SK-N-SH (cell line): Measurements from ENCODE around the gene TXN2. TPM values are rescaled to one million over a fixed set of nuclear protein-coding genes. Genes with fewer than 3 reads are reported as not detected.

ENCODE experiments used
- CTCF ChIA-PET: fragments of 300-600, 350-600 bp; formaldehyde crosslinking; extraction: SDS; loops from one replicate; lab custom pipeline; 2021; lab: Yijun Ruan, JAX
- POLR2A ChIA-PET: fragments of 350-600 bp; sonication (Branson Sonifier 250); formaldehyde crosslinking; extraction: SDS; loops from one replicate; lab custom pipeline; 2020; ENCODE audit warnings: antibody characterized with exemption, inconsistent platforms; lab: Yijun Ruan, JAX
- DNase-seq: peaks from one replicate; pipeline ENCODE4 v3.0.0; 2012
- H2AFZ ChIP-seq: fragments of 200-600 bp; sonication (generic); 2 replicates; pipeline ENCODE4 v1.8.1; 2016; ENCODE audit warnings: antibody characterized with exemption, mild to moderate bottlenecking, low read depth
- H3F3A ChIP-seq: fragments of 200-600 bp; sonication (generic); replicated peaks from 2 replicates; pipeline ENCODE3; 2016; ENCODE audit warnings: antibody characterized with exemption, mild to moderate bottlenecking; ENCODE audit not compliant: insufficient read depth
- H3K27ac ChIP-seq, 2 experiments: fragments of 200-500 bp in 1 of 2; fragments of 200-600 bp in 1 of 2; sonication (Bioruptor generic) in 1 of 2; sonication (generic), shearing (Covaris generic) in 1 of 2; 2 replicates each; pipeline versions ENCODE4 v1.5.1 to v1.6.1; 2014 to 2016; ENCODE audit warnings: low read depth in 2 of 2, inconsistent platforms in 1 of 2, low read length in 1 of 2, mild to moderate bottlenecking in 1 of 2, mixed read lengths in 1 of 2
- H3K27me3 ChIP-seq: fragments of 200-600 bp; sonication (generic), shearing (Covaris generic); 2 replicates; pipeline ENCODE4 v1.6.1; 2016; ENCODE audit warnings: mixed run types; ENCODE audit not compliant: insufficient read depth
- H3K36me3 ChIP-seq, 2 experiments: fragments of 200-500 bp in 1 of 2; fragments of 200-600 bp in 1 of 2; sonication (Bioruptor generic) in 1 of 2; sonication (generic) in 1 of 2; replicated peaks in 1 of 2; 2 replicates each; pipeline versions ENCODE3 to v1.5.1; 2014 to 2016; ENCODE audit warnings: low read length in 1 of 2, mild to moderate bottlenecking in 1 of 2; ENCODE audit not compliant: insufficient read depth in 2 of 2, control insufficient read depth in 1 of 2
- H3K4me1 ChIP-seq, 2 experiments: fragments of 200-500 bp in 1 of 2; fragments of 200-600 bp in 1 of 2; sonication (Bioruptor generic) in 1 of 2; sonication (generic), shearing (Covaris generic) in 1 of 2; 2 replicates each; pipeline versions ENCODE4 v1.5.1 to v1.6.1; 2014 to 2016; ENCODE audit warnings: low read depth in 1 of 2, low read length in 1 of 2, mixed run types in 1 of 2; ENCODE audit not compliant: insufficient read depth in 2 of 2, control insufficient read depth in 1 of 2
- H3K4me2 ChIP-seq: fragments of 200-600 bp; sonication (generic), shearing (Covaris generic); 2 replicates; pipeline ENCODE4 v1.6.1; 2017; ENCODE audit warnings: mixed run types
- H3K4me3 ChIP-seq, 2 experiments: fragments of 200-500 bp in 1 of 2; fragments of 200-600 bp in 1 of 2; sonication (Bioruptor generic) in 1 of 2; sonication (generic), shearing (Covaris generic) in 1 of 2; 2 replicates each; pipeline versions ENCODE4 v1.5.1 to v1.8.1; 2014 to 2016; ENCODE audit warnings: low read depth in 2 of 2, inconsistent platforms in 1 of 2, low read length in 1 of 2, mild to moderate bottlenecking in 1 of 2, mixed read lengths in 1 of 2, moderate library complexity in 1 of 2
- H3K79me2 ChIP-seq: fragments of 200-600 bp; sonication (generic); 2 replicates; pipeline ENCODE4 v1.8.1; 2017; ENCODE audit warnings: mild to moderate bottlenecking; ENCODE audit not compliant: insufficient read depth
- H3K9ac ChIP-seq: fragments of 200-600 bp; sonication (generic); 2 replicates; pipeline ENCODE4 v1.6.1; 2017; ENCODE audit warnings: mixed run types
- H3K9me2 ChIP-seq: fragments of 200-600 bp; sonication (generic); 2 replicates; pipeline ENCODE4 v1.6.1; 2017; ENCODE audit warnings: mixed run types
- H3K9me3 ChIP-seq: fragments of 200-600 bp; sonication (generic); 2 replicates; pipeline ENCODE4 v1.6.1; 2017; ENCODE audit warnings: mixed run types, mild to moderate bottlenecking, moderate library complexity
- H4K20me1 ChIP-seq: fragments of 200-600 bp; sonication (generic); 2 replicates; pipeline ENCODE4 v1.6.1; 2017; ENCODE audit warnings: mild to moderate bottlenecking, mixed run types; ENCODE audit not compliant: insufficient read depth
- EP300 ChIP-seq, 2 experiments: IDR thresholded peaks; 2 replicates each; pipeline versions ENCODE4 v1.4.0 to v1.6.1; 2012; ENCODE audit warnings: borderline replicate concordance in 1 of 2, low read depth in 1 of 2, low read length in 1 of 2
- FOSL2 ChIP-seq: IDR thresholded peaks from 2 replicates; pipeline ENCODE4 v1.4.0; 2012; ENCODE audit warnings: low read depth, mild to moderate bottlenecking, moderate library complexity, borderline replicate concordance
- GABPA ChIP-seq: IDR thresholded peaks from 2 replicates; pipeline ENCODE4 v1.4.0; 2012; ENCODE audit warnings: low read depth, mild to moderate bottlenecking
- JUND ChIP-seq: IDR thresholded peaks from 2 replicates; pipeline ENCODE4 v1.4.0; 2012
- MEF2A ChIP-seq: IDR thresholded peaks from 2 replicates; pipeline ENCODE4 v1.4.0; 2012; ENCODE audit warnings: low read depth, borderline replicate concordance
- NRF1 ChIP-seq: IDR thresholded peaks from 2 replicates; pipeline ENCODE4 v1.6.1; 2012; ENCODE audit warnings: low read depth, mild to moderate bottlenecking, low read length
- POLR2AphosphoS5 ChIP-seq: IDR thresholded peaks from 2 replicates; pipeline ENCODE4 v1.6.1; 2012; ENCODE audit warnings: low read depth, low read length
- RCOR1 ChIP-seq: fragments of 150-350 bp; IDR thresholded peaks from 2 replicates; pipeline ENCODE4 v1.6.1; 2017; ENCODE audit warnings: antibody characterized with exemption, low read length
- SIN3A ChIP-seq: IDR thresholded peaks from 2 replicates; pipeline ENCODE4 v1.6.1; 2012; ENCODE audit warnings: low read depth, mild to moderate bottlenecking, low read length, moderate library complexity, borderline replicate concordance
- TEAD4 ChIP-seq: IDR thresholded peaks from 2 replicates; pipeline ENCODE4 v1.4.0; 2012; ENCODE audit warnings: mild to moderate bottlenecking, borderline replicate concordance; ENCODE audit not compliant: insufficient read depth
- YY1 ChIP-seq: IDR thresholded peaks from 2 replicates; pipeline ENCODE4 v1.4.0; 2012; ENCODE audit warnings: low read depth, mild to moderate bottlenecking
- WGBS: methylation state at CpG from one replicate; pipeline ENCODE4 v1.1.6; 2017; ENCODE audit warnings: low lambda C conversion rate; 5-methylcytosine and 5-hydroxymethylcytosine counted together
- polyA plus RNA-seq, 3 experiments: library from polyadenylated mRNA; depleted of rRNA; stranded (reverse); fragments of >200 nt; gene quantifications; 2 replicates each; pipeline ENCODE4 v1.2.3, GENCODE V29; 2012
- TF ChIP-seq, protein P1 (sequence below): IDR thresholded peaks from 2 replicates; pipeline ENCODE4; 2012
- TF ChIP-seq, protein P2 (sequence below): fragments of 150-350 bp; IDR thresholded peaks from 2 replicates; pipeline ENCODE4 v1.6.1; 2017; ENCODE audit warnings: antibody characterized with exemption, low read length, low read depth, borderline replicate concordance
- TF ChIP-seq, protein P3 (sequence below): IDR thresholded peaks from 2 replicates; pipeline ENCODE4 v1.4.0; 2012; ENCODE audit warnings: low read depth
- TF ChIP-seq, protein P4 (sequence below): fragments of 150-350 bp; IDR thresholded peaks from 2 replicates; pipeline ENCODE4 v1.6.1; 2016; ENCODE audit warnings: mild to moderate bottlenecking, low read depth, low read length
- TF ChIP-seq, protein P5 (sequence below): IDR thresholded peaks from 2 replicates; pipeline ENCODE4 v1.6.1; 2012; ENCODE audit warnings: mild to moderate bottlenecking, low read depth, low read length, moderate library complexity

Gene TXN2
- polyA plus RNA-seq, 1 of the 3 experiments (the other 2 are of a cell fraction), result 251 TPM

DNA sequence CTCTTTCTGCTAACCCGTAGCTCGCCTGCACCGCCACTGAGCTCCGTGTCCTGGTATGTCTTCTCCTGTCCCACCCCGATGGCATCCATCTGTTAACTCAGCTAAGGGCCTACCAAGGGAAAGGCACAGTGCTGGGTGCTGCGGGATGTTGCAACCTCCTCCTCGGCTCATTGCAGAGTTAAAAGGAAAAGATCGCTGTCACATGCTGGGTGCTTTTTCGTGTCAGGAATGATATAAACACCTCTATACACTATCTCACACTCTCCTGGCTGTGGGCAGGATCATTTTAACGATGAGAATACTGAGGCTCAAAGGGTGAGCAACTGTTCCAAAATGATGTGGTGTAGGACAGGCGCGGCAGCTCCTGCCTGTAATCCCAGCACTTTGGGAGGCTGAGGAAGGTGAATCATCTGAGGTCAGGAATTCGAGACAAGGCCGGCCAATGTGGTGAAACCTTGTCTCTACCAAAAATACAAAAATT lies 10.1 kb downstream of the TXN2 start:
- no peak overlapping the region for H3K9ac ChIP-seq
- H4K20me1 ChIP-seq, result no peaks in the 10 kb centered on the region
- no peak overlapping the region for H2AFZ ChIP-seq
- peaks cover 3 to 35% of the 10 kb centered on the region in 2 experiments; a peak in 3 of 4 replicates for H3K4me1 ChIP-seq
- H3F3A ChIP-seq, result peaks cover 35% of the 10 kb centered on the region
- H3K36me3 ChIP-seq, result peaks cover 20 to 23% of the 10 kb centered on the region in 2 experiments
- TF ChIP-seq POLR2AphosphoS5 (no peak), TEAD4 (no peak), RCOR1 (no peak)
- TF ChIP-seq, protein P1, sequence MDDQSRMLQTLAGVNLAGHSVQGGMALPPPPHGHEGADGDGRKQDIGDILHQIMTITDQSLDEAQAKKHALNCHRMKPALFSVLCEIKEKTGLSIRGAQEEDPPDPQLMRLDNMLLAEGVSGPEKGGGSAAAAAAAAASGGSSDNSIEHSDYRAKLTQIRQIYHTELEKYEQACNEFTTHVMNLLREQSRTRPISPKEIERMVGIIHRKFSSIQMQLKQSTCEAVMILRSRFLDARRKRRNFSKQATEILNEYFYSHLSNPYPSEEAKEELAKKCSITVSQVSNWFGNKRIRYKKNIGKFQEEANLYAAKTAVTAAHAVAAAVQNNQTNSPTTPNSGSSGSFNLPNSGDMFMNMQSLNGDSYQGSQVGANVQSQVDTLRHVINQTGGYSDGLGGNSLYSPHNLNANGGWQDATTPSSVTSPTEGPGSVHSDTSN, result no peak
- TF ChIP-seq, protein P2, sequence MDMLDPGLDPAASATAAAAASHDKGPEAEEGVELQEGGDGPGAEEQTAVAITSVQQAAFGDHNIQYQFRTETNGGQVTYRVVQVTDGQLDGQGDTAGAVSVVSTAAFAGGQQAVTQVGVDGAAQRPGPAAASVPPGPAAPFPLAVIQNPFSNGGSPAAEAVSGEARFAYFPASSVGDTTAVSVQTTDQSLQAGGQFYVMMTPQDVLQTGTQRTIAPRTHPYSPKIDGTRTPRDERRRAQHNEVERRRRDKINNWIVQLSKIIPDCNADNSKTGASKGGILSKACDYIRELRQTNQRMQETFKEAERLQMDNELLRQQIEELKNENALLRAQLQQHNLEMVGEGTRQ, result no peak
- TF ChIP-seq, all 33 proteins: peak for 0
- Histone ChIP-seq H3K27me3 (no peaks in the 10 kb centered on the region), H3K4me2 (no peak overlapping the region), H3K79me2 (peaks cover 30% of the 10 kb centered on the region), H3K4me3 (no peak overlapping the region), H3K9me3 (no peaks in the 10 kb centered on the region), H3K9me2 (no peaks in the 10 kb centered on the region), H3K27ac (0 out of 4 replicates have a peak overlapping the region, but pooled peaks of 1 of the 2 experiments have one; percentile 24)
- 82% methylated on average over 14 of the region's 14 CpGs for WGBS
- ChIA-PET POLR2A (interaction anchor here (0.8 to 2.7 kb wide), 2 partner anchors 16 to 171 kb away, joined by 4 to 10 read pairs; no protein-coding TSS in a partner anchor), CTCF (interaction anchor here (1.1 to 16.8 kb wide), 19 partner anchors 10 to 194 kb away, joined by 3 to 329 read pairs (median 7); partner anchors contain the start of gene TXN2)
- DNase-seq, result no peak

DNA sequence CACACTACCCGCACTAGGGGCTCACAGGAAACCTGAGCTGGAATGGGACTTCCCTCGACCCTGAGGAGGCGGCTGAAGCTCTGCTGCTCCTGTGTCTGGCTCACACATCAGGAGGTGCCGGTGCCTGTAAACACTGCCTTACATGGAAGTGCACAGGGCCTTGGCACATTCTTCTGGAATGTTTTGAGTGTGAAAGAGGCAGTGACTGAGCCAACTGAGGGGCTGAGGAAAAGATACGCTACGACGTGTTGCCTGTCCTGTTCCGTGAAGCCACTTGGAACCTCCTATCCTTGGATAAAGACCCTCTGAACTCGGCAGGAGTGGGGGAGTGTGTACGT lies 10.5 kb downstream of the TXN2 start:
- DNase-seq, result no peak
- 0 out of 4 replicates have a peak overlapping the region, but pooled peaks of 1 of the 2 experiments have one; percentile 24 for H3K27ac ChIP-seq
- POLR2A ChIA-PET, result interaction anchor here (0.8 to 2.7 kb wide), 2 partner anchors 15 to 171 kb away, joined by 4 to 10 read pairs; no protein-coding TSS in a partner anchor
- no peaks in the 10 kb centered on the region for H4K20me1 ChIP-seq
- no peak overlapping the region for H2AFZ ChIP-seq
- no peak overlapping the region for H3K4me3 ChIP-seq
- H3K4me1 ChIP-seq, result peaks cover 3 to 39% of the 10 kb centered on the region in 2 experiments; a peak in 3 of 4 replicates
- H3K27me3 ChIP-seq, result no peaks in the 10 kb centered on the region
- H3K9me2 ChIP-seq, result no peaks in the 10 kb centered on the region
- no peak overlapping the region for H3K4me2 ChIP-seq
- WGBS, result 85% methylated on average over 10 of the region's 10 CpGs
- CTCF ChIA-PET, result interaction anchor here (0.8 to 16.8 kb wide), 22 partner anchors 9 to 193 kb away, joined by 3 to 329 read pairs (median 6); partner anchors contain the start of gene TXN2
- H3K79me2 ChIP-seq, result peaks cover 31% of the 10 kb centered on the region
- no peak overlapping the region for H3K9ac ChIP-seq
- no peaks in the 10 kb centered on the region for H3K9me3 ChIP-seq
- peaks cover 39% of the 10 kb centered on the region for H3F3A ChIP-seq
- peaks cover 16 to 21% of the 10 kb centered on the region in 2 experiments for H3K36me3 ChIP-seq
- TF ChIP-seq, protein P3, sequence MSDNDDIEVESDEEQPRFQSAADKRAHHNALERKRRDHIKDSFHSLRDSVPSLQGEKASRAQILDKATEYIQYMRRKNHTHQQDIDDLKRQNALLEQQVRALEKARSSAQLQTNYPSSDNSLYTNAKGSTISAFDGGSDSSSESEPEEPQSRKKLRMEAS, result no peak
- TF ChIP-seq SIN3A, result no peak
- TF ChIP-seq MEF2A, result no peak
- no peak for TF ChIP-seq FOSL2
- TF ChIP-seq, protein P4, sequence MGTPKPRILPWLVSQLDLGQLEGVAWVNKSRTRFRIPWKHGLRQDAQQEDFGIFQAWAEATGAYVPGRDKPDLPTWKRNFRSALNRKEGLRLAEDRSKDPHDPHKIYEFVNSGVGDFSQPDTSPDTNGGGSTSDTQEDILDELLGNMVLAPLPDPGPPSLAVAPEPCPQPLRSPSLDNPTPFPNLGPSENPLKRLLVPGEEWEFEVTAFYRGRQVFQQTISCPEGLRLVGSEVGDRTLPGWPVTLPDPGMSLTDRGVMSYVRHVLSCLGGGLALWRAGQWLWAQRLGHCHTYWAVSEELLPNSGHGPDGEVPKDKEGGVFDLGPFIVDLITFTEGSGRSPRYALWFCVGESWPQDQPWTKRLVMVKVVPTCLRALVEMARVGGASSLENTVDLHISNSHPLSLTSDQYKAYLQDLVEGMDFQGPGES, result no peak
- no peak for TF ChIP-seq JUND
- TF ChIP-seq EP300 (IDR thresholded peaks at IDR 0.05; ENCODE audit: borderline replicate concordance in 1 of 2, low read depth in 1 of 2, low read length in 1 of 2), result no peak
- TF ChIP-seq, protein P1, result no peak
- no peak for TF ChIP-seq YY1
- TF ChIP-seq, protein P5, sequence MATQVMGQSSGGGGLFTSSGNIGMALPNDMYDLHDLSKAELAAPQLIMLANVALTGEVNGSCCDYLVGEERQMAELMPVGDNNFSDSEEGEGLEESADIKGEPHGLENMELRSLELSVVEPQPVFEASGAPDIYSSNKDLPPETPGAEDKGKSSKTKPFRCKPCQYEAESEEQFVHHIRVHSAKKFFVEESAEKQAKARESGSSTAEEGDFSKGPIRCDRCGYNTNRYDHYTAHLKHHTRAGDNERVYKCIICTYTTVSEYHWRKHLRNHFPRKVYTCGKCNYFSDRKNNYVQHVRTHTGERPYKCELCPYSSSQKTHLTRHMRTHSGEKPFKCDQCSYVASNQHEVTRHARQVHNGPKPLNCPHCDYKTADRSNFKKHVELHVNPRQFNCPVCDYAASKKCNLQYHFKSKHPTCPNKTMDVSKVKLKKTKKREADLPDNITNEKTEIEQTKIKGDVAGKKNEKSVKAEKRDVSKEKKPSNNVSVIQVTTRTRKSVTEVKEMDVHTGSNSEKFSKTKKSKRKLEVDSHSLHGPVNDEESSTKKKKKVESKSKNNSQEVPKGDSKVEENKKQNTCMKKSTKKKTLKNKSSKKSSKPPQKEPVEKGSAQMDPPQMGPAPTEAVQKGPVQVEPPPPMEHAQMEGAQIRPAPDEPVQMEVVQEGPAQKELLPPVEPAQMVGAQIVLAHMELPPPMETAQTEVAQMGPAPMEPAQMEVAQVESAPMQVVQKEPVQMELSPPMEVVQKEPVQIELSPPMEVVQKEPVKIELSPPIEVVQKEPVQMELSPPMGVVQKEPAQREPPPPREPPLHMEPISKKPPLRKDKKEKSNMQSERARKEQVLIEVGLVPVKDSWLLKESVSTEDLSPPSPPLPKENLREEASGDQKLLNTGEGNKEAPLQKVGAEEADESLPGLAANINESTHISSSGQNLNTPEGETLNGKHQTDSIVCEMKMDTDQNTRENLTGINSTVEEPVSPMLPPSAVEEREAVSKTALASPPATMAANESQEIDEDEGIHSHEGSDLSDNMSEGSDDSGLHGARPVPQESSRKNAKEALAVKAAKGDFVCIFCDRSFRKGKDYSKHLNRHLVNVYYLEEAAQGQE, result no peak
- TF ChIP-seq NRF1, result no peak
- no peak for TF ChIP-seq GABPA
